Measurements from ENCODE around the gene TDRKH.
"Not testable (repeated sequence)": the region's sequence is repeated elsewhere in the genome, so short reads cannot be mapped to it uniquely, and the experiment has no call there.

The TDRKH gene

GRCh38 chr1:151762941-151763921 is 27.1 kb downstream of the TDRKH start, which contains the start of gene MRPL9:
Gene MRPL9, minus strand, starts transcription at chr1:151763496. Its CDS starts 17 bp downstream, at chr1:151763479.
- DNase-seq, result peak; percentile 90

GRCh38 chr1:151760597-151761385 is 29.5 kb downstream of the TDRKH start:
- DNase-seq, result no peak

- DNase-seq, result no peak
Measured at GRCh38 chr1:151759241-151759640, 31.1 kb downstream of the TDRKH start.

- DNase-seq, result no peak
Measured at GRCh38 chr1:151756291-151756690, 34.0 kb downstream of the TDRKH start.

- no peak for DNase-seq
Measured at GRCh38 chr1:151741516-151741915, 48.8 kb downstream of the TDRKH start.

- no peak for DNase-seq
Measured at GRCh38 chr1:151739590-151740355, 50.5 kb downstream of the TDRKH start.

GRCh38 chr1:151737479-151737878 is 52.8 kb downstream of the TDRKH start:
- DNase-seq, result no peak

GRCh38 chr1:151737026-151737425 is 53.3 kb downstream of the TDRKH start:
- DNase-seq, result no peak

GRCh38 chr1:151733995-151734394 is 56.3 kb downstream of the TDRKH start:
- DNase-seq, result not testable (repeated sequence)

GRCh38 chr1:151733126-151733525 is 57.2 kb downstream of the TDRKH start:
- no peak for DNase-seq

GRCh38 chr1:151729966-151730291 is 60.4 kb downstream of the TDRKH start:
- no peak for DNase-seq

- no peak for DNase-seq
Measured at GRCh38 chr1:151729157-151729965, 60.9 kb downstream of the TDRKH start.

GRCh38 chr1:151728151-151729054 is 61.9 kb downstream of the TDRKH start:
- no peak for DNase-seq

- no peak for DNase-seq
Measured at GRCh38 chr1:151723726-151724370, 66.5 kb downstream of the TDRKH start.

Data from right kidney (tissue), 1 donor.